ENCODE measurements around the gene LRMDA. TPM values are rescaled to one million over a fixed set of nuclear protein-coding genes. Genes with fewer than 3 reads are reported as not detected.

Gene LRMDA
- total RNA-seq, 4 donors from 2014 or later = 2.2 to 7.8 (median 4.5) TPM

DNA sequence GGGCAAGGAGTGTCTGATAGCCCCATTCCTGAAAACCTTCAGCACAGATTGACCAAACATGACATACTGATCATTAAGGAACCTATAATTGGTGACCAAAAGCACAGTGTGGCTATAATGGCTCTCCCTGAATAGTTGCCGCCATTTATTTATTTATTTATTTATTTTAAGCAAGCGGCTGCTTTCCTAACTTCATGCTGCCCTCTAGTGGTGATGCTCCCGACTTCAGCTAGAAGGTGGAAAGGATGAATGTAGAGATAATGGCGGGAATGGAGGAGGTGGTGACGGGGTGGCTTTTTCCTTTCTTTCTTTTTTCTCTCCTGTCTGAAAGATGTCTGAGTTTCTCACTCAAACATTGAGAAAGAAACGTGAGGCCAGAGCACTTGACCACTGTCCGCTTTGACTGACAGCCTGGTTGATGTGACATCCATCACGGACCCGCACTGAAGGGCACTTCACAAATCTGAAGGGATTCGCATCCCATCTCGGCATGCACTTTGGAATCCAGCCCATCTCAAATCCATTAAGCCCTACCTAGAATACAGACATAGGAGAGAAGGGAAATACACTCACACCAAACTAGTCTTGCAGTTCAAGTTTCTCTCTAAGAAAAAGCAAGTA is 1116.0 kb downstream of the LRMDA start:
- H3K4me3 ChIP-seq = no peak overlapping the region
- in situ Hi-C loops (cut with MboI; ENCODE audit: low pct_ligation_motif_present in 1 of 4, low pct_unique_long_range_greater_than_20kb in 1 of 4, low sequenced_read_pairs in 3 of 4) = no loop called here
- intact Hi-C loops (cut with DNase I; ENCODE audit: low total_unique reads) = no loop called here

GRCh38 chr10:76548716-76549115 is 1117.3 kb downstream of the LRMDA start:
- Histone ChIP-seq H3K27me3 (no peaks in the 10 kb centered on the region), H3K4me3 (no peak overlapping the region), H3K27ac (peak overlapping the region in 1 of 4 donors; percentile 3), H3K4me1 (peaks cover 0 to 24% (median 4%) of the 10 kb centered on the region in 4 donors), H3K9me3 (no peaks in the 10 kb centered on the region), H3K36me3 (no peaks in the 10 kb centered on the region)
- in situ Hi-C loops (cut with MboI; ENCODE audit: low pct_ligation_motif_present in 1 of 4, low pct_unique_long_range_greater_than_20kb in 1 of 4, low sequenced_read_pairs in 3 of 4) (no loop called here), intact Hi-C loops (cut with DNase I; ENCODE audit: low total_unique reads) (no loop called here)
- TF ChIP-seq POLR2AphosphoS5 (IDR thresholded peaks at IDR 0.05) (no peak), EP300 (IDR thresholded peaks at IDR 0.05; ENCODE audit: low read depth) (no peak), POLR2A (IDR thresholded peaks at IDR 0.05) (no peak)
- TF ChIP-seq, protein P1, sequence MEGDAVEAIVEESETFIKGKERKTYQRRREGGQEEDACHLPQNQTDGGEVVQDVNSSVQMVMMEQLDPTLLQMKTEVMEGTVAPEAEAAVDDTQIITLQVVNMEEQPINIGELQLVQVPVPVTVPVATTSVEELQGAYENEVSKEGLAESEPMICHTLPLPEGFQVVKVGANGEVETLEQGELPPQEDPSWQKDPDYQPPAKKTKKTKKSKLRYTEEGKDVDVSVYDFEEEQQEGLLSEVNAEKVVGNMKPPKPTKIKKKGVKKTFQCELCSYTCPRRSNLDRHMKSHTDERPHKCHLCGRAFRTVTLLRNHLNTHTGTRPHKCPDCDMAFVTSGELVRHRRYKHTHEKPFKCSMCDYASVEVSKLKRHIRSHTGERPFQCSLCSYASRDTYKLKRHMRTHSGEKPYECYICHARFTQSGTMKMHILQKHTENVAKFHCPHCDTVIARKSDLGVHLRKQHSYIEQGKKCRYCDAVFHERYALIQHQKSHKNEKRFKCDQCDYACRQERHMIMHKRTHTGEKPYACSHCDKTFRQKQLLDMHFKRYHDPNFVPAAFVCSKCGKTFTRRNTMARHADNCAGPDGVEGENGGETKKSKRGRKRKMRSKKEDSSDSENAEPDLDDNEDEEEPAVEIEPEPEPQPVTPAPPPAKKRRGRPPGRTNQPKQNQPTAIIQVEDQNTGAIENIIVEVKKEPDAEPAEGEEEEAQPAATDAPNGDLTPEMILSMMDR (IDR thresholded peaks at IDR 0.05) = no peak
- 57 to 65% methylated on average over 1 of the region's 1 CpG for WGBS, 2 donors (ENCODE audit: low coverage in 1 of 2)
- DNase-seq = no peak

More for the DNA sequence above, 1116.0 kb downstream of the LRMDA start:
- Histone ChIP-seq H3K27ac (no peak overlapping the region), H3K27me3 (no peaks in the 10 kb centered on the region), H3K4me1 (peaks cover 0 to 24% (median 4%) of the 10 kb centered on the region in 4 donors), H3K9me3 (no peaks in the 10 kb centered on the region), H3K36me3 (no peaks in the 10 kb centered on the region)
- WGBS, 2 donors (ENCODE audit: low coverage in 1 of 2) = 16 to 44% methylated on average over 7 to 11 of the region's 11 CpGs
- no peak for TF ChIP-seq EP300 (IDR thresholded peaks at IDR 0.05; ENCODE audit: low read depth)
- TF ChIP-seq, protein P1 (IDR thresholded peaks at IDR 0.05) = peak; percentile 77 to 87 (median 80)
- peak; percentile 82 for DNase-seq

- TF ChIP-seq, protein P1 (IDR thresholded peaks at IDR 0.05) = no peak
- TF ChIP-seq EP300 (IDR thresholded peaks at IDR 0.05; ENCODE audit: low read depth) (no peak), POLR2A (IDR thresholded peaks at IDR 0.05) (no peak), POLR2AphosphoS5 (IDR thresholded peaks at IDR 0.05) (no peak)
- Histone ChIP-seq H3K9me3 (no peaks in the 10 kb centered on the region), H3K4me3 (no peak overlapping the region), H3K36me3 (no peaks in the 10 kb centered on the region), H3K27me3 (no peaks in the 10 kb centered on the region), H3K27ac (peak overlapping the region in 1 of 4 donors; percentile 3), H3K4me1 (peaks cover 0 to 24% (median 4%) of the 10 kb centered on the region in 4 donors)
- 63 to 93% methylated on average over 2 to 3 of the region's 3 CpGs for WGBS, 2 donors (ENCODE audit: low coverage in 1 of 2)
- intact Hi-C loops (cut with DNase I; ENCODE audit: low total_unique reads) (no loop called here), in situ Hi-C loops (cut with MboI; ENCODE audit: low pct_ligation_motif_present in 1 of 4, low pct_unique_long_range_greater_than_20kb in 1 of 4, low sequenced_read_pairs in 3 of 4) (no loop called here)
- no peak for DNase-seq
These were observed 1117.7 kb downstream of the LRMDA start for GRCh38 chr10:76549171-76549570.

DNA sequence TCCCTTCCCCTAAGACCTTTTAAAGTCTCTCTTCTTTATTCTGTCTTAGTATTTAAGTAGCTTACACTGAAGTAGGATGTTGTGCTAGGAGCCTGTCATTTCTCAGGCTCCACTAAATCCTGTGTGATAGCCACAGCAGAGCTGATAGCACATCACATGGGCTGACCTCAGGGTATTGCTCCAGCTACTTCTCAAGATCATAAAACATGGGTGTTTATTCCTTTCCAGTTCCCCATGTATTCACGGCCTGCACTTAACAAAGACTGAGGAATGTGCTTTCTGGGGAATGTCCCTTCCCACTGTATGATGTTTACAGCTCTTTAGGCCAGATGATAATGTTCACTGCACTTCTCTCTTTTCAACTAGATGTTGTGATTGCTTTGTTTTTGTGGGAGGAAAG is 1119.4 kb downstream of the LRMDA start:
- intact Hi-C loops (cut with DNase I; ENCODE audit: low total_unique reads) (loop anchor here (10.0 kb wide), 1 partner anchor 424 kb away; no protein-coding TSS in a partner anchor), in situ Hi-C loops (cut with MboI; ENCODE audit: low pct_ligation_motif_present in 1 of 4, low pct_unique_long_range_greater_than_20kb in 1 of 4, low sequenced_read_pairs in 3 of 4) (loop anchor here in 2 of 4 donors (25.0 kb wide), 2 partner anchors 436 to 1164 kb away; no protein-coding TSS in a partner anchor)
- 0 to 29% methylated on average over 1 of the region's 1 CpG for WGBS, 2 donors (ENCODE audit: low coverage in 1 of 2)
- Histone ChIP-seq H3K4me3 (no peak overlapping the region), H3K27me3 (no peaks in the 10 kb centered on the region), H3K36me3 (no peaks in the 10 kb centered on the region), H3K4me1 (peaks cover 0 to 21% (median 4%) of the 10 kb centered on the region in 4 donors), H3K9me3 (no peaks in the 10 kb centered on the region), H3K27ac (peak overlapping the region in 3 of 4 donors; percentile 20 to 73 (median 45))
- peak; percentile 10 for DNase-seq
- TF ChIP-seq POLR2A (IDR thresholded peaks at IDR 0.05) (no peak), POLR2AphosphoS5 (IDR thresholded peaks at IDR 0.05) (peak in 2 of 3 donors; percentile 24 to 36), EP300 (IDR thresholded peaks at IDR 0.05; ENCODE audit: low read depth) (no peak)
- TF ChIP-seq, protein P1 (IDR thresholded peaks at IDR 0.05) = no peak

All from transverse colon (tissue), 4 donors.